GM18868 (cell line): ENCODE results near the gene GADD45G.

Experiments used
- ATAC-seq: cut with Tn5 transposase; IDR thresholded peaks from one replicate; pipeline ENCODE4 v1.9.1; 2021; ENCODE audit warnings: mild to moderate bottlenecking, moderate library complexity; ENCODE audit not compliant: unreplicated experiment

GADD45G gene

DNA sequence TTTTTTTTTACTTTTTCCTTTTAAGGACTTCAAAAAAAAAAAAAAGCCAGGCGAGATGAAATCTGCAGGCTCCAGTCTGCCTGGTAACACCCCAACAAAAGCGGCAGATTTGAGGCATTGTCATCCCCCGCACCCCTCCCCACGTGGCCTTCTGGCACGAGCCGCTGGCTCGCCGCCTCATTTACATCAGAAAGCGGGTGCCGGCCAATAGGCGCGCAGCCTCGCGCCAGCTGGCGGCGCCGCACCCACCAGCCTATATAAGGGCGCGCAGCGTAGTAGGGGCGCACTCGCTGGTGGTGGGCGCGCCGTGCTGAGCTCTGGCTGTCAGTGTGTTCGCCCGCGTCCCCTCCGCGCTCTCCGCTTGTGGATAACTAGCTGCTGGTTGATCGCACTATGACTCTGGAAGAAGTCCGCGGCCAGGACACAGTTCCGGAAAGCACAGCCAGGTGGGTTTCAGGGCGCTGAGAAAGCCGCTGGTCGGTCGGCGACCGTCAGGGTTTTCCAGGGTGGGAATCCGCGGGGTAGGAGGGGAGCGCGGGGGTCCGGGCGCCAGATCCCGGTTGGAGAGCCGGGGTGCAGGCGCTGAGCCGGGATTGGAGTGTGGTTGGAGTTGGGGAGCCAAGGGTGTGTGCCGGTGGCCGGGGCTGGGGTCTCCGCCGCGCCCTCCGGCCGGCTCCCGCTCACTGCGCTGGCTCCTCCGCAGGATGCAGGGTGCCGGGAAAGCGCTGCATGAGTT, at the start of gene GADD45G:
Gene GADD45G, plus strand, starts transcription at position 284 of the 736 bp plus-strand sequence. Its CDS starts 110 bp downstream, at position 394.
- peak; percentile 60 for ATAC-seq

GRCh38 chr9:89555036-89555415, 49.8 kb upstream of the GADD45G start:
- ATAC-seq, result no peak

- peak; percentile 81 for ATAC-seq
Measured at GRCh38 chr9:89555451-89556375, 49.1 kb upstream of the GADD45G start.

- ATAC-seq, result no peak
Measured at GRCh38 chr9:89558196-89558899, 46.5 kb upstream of the GADD45G start.

- no peak for ATAC-seq
Measured at GRCh38 chr9:89558948-89559347, 45.9 kb upstream of the GADD45G start.

GRCh38 chr9:89562186-89562814, 42.5 kb upstream of the GADD45G start:
- ATAC-seq, result no peak

DNA sequence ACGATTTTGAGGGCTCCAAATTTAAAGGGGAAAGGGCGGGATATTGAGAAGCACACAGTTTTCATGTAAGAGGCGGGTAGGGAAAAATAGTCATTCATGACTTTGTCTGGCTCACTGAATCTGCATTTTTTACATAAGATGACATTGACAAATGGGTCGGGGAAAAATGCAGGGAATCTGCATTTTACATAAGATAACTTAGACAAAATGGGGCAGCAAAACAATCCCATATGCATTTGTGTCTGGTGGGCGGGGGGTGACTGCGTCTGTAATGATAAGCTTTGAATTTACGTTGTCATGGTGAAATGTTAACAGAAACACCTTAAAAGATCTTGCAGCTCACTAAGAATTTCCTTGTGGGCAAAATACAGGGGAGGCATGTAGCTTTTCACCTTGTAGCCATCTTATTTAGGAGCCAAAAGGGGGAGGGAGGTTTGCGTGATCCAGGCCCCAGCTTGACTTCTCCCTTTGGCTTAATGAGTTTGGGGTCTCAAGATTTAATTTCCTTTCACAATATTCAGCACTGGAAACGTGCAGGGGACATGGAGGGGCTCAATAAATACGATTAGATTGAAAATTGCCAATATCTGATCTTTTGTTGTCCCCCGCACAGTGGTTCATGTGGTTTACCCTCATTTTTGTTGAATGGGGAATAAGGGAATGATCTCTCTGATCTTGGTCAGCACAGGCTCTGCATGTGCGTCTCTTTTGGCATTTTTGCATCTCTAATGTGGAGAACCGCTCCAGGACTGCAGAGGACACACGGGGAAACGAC, 41.1 kb upstream of the GADD45G start:
- no peak for ATAC-seq

GRCh38 chr9:89564346-89564878, 40.4 kb upstream of the GADD45G start:
- peak; percentile 95 for ATAC-seq

GRCh38 chr9:89567649-89568048, 37.2 kb upstream of the GADD45G start:
- no peak for ATAC-seq

DNA sequence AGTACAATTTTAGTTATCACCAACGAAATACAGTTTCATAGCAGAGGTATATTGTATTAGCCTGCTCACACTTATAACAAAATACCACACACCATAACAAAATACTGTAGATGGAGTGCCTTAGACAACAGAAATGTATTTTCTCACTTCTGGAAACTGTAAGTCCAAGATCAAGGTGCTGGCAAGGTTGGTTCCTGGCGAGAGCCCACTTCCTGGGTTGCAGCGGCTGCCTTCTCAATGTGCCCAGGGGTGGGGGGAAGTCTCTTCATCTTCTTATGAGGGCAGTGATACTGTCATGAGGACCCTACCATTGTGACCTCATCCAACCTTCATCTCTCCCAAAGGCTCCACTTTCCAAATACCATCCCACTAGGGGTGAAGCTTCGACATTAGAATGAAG, 30.5 kb upstream of the GADD45G start:
- no peak for ATAC-seq

DNA sequence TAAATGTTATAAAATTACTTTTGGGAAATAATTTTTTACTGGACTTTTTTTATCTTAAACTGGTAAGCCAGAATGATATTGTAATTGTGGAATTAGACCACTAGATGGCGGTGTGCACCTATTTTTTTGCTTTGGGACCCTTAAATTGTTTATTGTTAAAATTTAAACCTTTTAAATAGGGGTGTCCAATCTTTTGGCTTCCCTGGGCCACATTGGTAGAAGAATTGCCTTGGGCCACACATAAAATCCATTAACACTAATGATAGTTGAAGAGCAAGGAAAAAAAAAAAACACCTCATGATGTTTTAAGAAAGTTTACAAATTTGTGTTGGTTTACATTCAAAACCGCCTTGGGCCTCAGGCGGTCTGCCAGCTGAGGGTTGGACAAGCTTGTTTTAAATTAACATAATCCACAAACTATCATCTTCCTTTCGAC, 28.4 kb upstream of the GADD45G start:
- no peak for ATAC-seq

DNA sequence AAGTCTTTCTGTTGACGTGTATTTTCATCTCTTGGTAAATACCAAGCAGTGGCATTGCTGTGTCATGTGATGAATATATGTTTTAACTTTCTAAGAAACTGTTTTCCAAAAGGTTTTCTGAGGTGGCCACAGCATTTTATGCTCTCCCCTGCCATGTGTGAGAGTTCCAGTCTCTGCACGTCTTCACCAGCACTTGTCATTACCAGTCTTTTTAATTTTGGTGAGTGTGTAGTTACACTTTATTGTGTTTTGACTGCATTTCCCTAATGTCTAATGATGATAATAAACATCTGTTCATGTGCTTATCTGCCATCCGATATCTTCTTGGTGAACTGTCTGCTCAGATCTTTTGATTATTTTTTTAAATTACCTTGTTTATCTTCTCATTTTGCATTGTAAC, 27.4 kb upstream of the GADD45G start:
- no peak for ATAC-seq

DNA sequence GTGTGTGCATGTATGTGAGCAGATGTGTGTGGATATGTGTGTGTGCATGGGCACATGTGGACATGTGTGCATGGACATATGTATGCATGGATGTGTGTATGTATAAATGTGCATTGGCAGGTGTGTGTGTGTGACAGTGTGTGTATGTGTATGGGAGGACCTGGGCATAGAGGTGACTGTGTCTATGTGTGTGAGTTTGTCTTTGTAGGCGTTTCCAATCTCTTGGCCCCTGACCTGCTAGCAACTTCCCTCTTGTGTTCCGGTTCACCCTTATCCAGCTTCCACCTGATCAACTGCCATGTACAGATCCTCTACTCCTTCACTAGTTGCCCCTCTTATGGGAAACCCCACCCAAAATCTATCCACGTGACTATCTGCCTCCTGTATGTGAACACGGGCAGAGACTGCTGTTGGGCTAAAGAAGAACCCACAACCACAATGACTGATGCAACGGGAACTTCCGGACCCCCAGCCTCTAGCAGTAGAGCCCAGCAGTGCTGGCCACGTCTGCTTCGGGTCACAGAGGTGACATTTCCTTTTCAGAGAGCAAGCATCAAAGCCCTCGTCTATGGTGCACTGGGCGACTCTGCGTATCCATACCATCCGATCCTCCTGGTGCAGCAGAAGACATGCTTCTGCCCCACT, 24.9 kb upstream of the GADD45G start:
- no peak for ATAC-seq

- no peak for ATAC-seq
Measured at GRCh38 chr9:89586311-89586710, 18.5 kb upstream of the GADD45G start.

DNA sequence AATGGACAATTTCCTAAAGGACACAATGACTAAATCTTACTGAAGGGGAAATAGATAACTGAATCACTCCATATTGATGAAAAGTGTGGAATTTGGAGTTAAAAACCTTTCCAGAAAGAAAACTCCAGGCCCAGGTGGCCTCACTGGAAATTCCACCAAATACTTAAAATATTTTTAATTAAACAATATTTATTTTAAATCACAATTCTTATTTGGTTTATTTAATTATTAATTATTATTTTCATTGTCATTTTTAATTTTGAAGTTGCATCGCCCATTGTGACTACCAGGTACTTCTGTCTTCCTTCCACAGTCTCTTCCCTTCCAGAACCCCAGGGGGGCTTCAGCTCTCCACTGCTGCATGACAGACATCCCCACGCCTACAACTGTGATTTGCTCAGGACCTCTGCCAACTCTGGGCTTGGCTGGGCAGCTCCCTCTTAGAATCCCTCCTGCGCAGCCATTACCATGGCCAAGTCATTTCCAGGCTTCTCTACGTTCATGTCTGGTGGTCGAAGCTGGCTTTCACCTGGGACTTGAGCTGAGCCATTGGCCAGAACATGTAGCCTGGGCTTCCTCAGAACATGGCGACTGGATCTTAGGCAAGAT, 16.4 kb upstream of the GADD45G start:
- ATAC-seq, result no peak

DNA sequence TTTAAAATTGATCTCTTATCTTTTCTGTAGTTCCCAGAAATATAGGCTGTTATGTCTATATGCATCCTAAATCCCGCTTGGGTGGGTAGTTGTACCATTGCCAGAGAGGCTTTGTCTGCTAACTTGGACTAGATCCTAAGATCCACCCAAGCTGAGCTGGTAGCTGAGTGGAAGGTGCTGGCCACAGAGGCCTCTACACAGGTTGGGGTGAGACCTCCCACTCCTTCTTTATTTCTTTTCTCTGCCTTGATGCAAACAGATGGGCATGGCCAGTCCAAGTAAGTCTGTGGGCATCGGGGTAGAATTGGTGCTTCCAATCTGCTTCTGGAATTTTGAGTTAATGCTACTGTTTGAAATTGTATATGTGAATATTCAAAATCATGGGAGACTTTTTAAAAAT, 14.4 kb upstream of the GADD45G start:
- no peak for ATAC-seq

DNA sequence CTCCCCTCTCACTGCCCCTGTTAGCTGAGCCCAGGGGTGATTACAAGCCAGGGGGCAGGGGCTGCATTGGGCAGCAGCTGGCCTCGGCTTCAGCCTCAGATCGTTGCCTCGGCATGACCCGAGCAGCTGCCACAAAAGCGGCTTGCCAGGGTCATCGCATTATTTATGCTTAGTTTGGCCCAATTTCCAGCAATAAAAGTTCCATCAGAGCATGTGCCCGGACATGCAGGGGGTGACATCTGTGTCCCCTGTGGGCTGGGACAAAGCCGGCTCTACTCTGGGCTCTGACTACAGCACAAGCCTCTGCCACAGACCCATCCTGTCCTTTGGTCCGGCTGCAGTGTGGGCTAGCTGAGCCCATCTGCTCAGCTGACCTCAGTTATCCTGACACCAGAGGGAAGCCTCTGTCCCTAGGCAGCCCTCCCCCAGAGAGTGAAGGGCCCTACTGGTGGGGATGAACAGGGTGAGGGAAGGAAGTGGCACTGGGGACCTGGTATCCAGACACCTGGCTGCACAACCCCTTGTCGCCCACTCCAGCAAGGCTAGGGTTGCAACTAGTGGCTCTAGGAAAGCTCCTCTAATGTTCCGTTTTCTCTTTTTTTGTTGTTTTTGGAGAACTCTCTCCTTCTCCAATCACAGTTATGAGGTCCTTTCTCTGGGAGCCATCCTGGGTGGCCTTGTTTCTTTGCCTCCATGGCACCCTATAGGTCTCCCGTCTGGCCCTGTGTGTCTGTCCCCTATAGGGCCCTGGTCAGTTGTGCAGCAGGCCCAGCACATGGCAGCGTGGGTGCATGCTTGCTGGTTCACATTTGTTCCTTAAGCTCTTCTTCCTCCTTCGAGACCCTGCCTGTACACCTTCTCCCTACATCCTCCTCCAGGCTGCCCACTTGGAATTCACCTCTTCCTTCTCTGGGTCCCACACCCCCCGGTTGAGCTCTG, 13.3 kb upstream of the GADD45G start:
- ATAC-seq, result no peak
